Activated CD4-positive, alpha-beta T cell treated with anti-CD3 and anti-CD28 coated beads, Interleukin-2, amount 50 U/mL, for 16 hours (primary cell): Measurements from ENCODE around the gene CAMSAP2.

Experiments used
- DNase-seq: peaks from one replicate; pipeline ENCODE4 v3.0.0-alpha.2; 2020

The CAMSAP2 gene

DNA sequence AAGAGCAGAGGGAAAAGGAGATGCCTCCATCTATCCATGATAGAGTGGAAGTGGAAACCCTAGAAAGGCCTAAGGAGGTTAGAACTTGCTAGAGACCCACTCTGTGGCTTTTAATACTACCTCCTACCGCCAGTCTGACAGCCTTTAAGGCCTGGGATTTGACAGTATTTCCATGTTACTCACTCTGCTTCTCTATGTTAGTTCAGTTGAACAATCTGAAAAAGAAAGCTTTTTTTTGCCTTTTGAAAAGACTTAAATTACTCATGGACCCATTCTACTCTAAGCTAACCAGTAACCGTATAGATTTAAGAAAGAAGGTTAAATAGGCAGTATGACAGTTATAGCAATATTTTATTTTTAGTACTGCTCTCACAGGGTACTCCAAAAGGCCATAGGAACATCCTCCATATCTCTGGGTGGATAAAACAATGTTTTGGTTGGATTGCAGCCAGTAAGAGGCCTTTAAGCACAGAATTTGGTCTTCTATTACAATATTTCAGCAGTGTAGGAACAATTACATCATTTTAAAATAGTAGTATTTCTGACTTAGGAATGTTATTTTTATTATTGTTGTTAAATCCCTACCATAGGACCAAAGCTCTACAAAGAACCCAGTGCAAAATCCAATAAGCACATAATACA lies 118.1 kb downstream of the CAMSAP2 start:
- no peak for DNase-seq

DNA sequence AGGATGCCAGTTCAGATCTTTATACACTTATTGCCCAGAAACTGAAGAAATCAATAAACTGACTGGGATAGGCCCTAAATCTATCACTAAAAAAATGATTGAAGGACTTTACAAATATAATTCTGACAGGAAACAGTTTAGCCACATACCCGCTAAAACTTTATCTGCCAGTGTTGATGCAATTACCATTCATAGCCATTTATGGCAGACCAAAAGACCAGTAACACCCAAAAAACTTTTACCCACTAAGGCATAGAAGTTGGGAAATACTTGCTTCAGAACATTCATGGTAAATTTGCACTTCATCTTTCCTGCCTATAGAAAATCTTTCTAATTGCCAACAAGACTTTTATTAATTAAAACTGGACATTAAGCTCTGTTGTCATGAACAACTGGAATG lies 119.1 kb downstream of the CAMSAP2 start:
- DNase-seq: no peak

DNA sequence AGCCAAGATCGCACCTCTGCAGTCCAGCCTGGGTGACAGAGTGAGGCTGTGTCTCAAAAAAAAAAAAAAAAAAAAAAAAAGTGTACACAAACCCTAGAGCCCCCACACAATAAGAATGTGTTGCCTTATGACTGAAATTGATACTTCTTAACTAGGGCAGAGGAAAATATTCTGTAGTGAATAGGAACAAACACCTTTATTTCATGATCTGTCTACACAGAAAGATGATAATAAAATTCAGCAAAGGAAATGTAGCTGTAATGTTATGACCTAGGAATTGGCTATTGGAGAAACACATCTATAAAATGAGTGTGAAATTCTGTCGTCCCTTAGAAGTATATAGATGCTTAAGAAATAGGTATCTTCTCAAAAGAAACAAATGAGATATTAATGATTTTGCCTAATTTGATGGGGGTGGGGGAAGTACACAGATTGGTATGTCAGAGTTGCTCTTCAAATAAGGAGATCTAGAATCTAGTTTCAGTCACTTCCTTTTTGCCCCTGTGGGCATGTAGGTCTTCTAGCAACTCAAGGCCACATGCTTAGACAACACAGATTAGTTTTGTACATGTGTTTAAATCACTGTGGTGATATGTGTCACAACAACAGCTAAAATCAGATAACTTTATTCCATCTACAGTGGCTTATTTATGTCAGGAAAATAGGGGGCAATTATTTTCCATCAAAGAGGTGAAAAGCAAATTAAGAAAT lies 123.4 kb downstream of the CAMSAP2 start:
- DNase-seq: peak; percentile 23

- DNase-seq: no peak
Observed at GRCh38 chr1:200862713-200863415, 124.2 kb downstream of the CAMSAP2 start.

- no peak for DNase-seq
Observed at GRCh38 chr1:200866116-200866515, 127.4 kb downstream of the CAMSAP2 start.

DNA sequence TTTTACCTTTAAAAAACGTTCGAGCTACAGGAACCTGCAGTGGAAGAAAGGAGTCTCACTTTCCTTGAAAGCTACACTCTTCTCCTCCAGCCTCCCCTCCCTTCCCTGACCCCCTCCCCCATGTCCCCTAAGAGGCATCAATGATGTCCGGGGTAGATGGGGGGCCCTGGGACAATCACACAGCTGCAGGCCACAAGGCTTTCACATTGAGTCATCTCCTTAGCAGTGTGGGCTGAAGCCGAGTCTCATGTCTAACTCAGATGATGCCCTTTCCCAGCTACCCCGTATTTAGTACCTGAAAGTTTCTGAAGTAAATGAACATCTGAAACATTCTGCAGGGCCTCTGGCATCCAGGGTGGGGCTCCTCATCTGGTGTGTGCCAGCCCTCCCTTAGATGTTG lies 127.8 kb downstream of the CAMSAP2 start:
- DNase-seq: peak; percentile 66

- no peak for DNase-seq
Observed at GRCh38 chr1:200867018-200867811, 128.5 kb downstream of the CAMSAP2 start.

DNA sequence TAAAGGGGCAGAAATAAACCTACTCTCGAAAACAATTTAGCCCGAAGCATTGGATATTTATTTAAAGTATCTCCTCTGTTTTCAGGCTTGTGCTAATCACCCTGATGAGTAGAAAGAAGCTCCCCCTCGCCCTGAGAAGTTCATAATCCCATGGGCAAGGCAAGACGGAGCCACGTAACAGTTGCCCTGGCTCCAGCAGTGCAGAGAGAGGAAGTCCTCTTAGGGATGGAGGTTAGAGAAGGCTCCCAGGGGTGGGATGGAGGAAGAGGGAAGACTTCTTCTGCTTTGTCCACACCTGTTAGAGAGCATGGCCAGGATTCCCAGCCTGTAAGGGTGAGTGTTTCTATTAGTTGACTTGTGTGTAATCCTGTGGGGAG lies 130.7 kb downstream of the CAMSAP2 start:
- DNase-seq: no peak

GRCh38 chr1:200869753-200870391 lies 131.2 kb downstream of the CAMSAP2 start:
- DNase-seq: peak; percentile 81

GRCh38 chr1:200872446-200873115 lies 133.9 kb downstream of the CAMSAP2 start, which contains the start of gene GPR25:
GPR25 (plus strand) TSS chr1:200872981; CDS start chr1:200873038, 57 bp downstream.
- no peak for DNase-seq

GRCh38 chr1:200873116-200873670 lies 134.5 kb downstream of the CAMSAP2 start:
- DNase-seq: no peak

GRCh38 chr1:200873671-200874397 lies 135.1 kb downstream of the CAMSAP2 start:
- DNase-seq: no peak

- DNase-seq: no peak
Observed at GRCh38 chr1:200874694-200875093, 136.0 kb downstream of the CAMSAP2 start.

DNA sequence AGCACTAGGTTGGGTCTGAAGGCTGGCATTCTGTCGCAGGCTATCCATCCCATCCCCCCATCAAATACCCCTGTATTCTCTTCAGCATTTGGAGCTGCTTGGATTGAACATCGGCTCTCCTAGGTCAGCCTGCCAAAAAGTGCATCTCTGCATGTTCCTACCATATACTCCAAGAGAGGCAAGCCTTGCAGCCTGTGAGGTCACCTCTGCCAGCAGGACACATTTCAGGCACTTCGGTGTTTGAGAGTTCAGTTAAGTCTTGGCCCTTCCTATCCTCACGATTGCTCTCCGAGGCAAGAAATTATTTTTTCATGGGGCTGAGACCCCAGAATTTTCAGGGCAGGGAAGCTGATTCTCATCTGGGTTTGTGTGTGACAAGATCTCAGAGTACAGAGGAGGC lies 136.7 kb downstream of the CAMSAP2 start:
- no peak for DNase-seq

DNA sequence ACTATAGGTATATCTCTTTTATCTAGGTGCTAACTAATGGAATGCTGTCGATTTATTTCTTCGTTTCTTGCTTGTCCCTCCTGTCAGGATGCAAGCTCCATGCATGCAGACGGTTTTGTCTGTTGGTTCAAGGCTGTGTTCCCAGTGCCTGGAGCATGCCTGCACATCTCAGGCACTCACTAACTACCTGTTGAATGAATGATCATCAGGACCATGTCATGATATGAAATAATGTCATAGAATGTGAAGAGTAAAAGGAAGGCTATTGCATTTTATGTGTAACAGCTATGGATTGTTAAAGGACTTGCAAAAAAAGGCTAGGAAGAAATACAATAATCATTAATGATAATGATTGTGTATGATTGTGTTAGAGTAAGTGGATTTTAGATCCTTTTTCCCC lies 138.3 kb downstream of the CAMSAP2 start:
- DNase-seq: no peak

DNA sequence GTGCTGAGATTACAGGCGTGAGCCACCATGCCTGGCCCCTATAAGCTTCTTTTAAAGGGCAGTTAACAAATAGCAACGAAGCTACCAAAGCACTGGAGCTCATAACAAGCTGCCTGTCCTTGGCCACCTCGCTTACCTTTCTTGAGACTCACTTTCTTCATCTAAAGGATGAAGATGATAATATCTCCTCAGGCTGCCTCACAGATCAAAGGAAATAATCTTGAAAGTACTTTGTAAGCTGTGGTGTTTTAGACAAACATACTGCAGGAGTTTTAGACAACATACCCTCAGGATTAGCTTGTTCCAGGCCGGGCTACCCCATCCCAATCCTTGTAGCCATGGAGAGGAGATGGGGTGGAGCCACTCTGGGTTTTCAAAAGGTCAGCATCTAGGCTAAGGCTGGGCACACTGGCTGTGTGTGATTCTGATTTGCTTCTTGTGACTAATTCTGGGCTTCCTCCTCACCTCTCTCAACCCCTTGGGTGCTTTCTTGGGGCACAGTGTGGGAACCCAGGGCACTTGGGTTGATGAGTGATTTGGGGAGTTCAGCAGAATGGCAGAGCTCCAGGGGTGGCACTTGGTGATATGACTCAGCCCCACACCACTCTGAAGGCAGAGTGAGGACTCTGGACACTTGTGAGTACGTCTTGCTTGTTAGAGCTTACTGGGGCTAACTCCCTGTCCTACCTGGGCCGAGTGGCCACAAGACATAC lies 139.3 kb downstream of the CAMSAP2 start:
- peak; percentile 92 for DNase-seq

DNA sequence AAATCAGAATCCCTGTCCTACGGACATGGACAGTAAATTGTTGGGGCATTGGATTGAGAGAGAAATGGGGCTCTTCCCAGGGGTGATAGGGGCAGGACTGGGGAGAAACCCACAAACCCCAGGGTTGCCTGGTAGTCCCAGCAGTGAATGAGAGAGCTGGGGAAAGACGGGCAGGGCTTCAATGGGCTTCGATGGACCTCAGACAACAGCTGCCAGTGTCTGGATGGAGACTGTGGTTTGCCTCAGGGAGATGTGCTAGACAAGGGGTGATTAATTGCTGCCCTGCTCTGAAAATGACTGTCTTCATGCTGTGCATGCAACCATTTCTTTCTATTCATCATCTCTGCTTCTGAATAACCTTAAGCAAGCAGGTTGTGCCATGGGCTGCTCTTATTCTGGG lies 141.5 kb downstream of the CAMSAP2 start:
- peak; percentile 64 for DNase-seq

GRCh38 chr1:200883118-200883517 lies 144.4 kb downstream of the CAMSAP2 start:
- DNase-seq: no peak

DNA sequence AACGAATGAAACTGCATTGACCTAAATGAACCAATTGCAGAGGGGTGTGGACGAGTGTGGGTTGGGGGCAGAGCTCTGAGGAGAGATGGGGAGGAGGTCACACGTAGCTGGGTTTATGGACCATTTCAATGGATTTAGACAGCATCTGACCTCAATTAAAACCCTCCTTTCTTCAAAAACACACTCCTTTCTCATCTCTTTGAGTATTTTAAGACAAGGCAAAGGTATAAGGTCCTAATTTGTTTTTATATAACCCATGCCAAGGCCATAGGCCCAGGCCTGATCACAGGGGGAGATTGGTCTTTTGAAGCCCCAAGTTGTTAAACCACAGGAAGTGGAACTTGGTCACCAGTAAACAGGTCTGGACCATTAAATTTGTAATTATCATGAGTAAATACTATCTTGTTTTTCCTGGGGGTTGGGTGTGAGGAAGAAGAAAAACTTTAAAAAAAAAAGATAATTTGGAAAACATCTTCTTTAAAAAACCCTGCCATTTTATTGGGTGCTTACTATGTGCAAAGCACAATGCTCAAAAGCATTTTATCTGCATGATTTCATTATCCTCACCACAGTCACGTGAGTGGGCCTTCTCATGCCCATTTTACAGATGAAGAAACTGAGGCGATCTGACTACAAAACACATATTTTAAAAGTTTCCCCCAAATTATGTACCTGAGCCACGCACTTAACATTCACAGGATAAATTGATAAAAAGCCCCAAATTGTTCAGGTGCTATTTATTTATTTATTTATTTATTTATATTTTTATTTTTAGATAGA lies 147.1 kb downstream of the CAMSAP2 start:
- DNase-seq: no peak

- no peak for DNase-seq
Observed at GRCh38 chr1:200886594-200886993, 147.9 kb downstream of the CAMSAP2 start.
